Neural cell (in vitro differentiated cells): ENCODE data around the gene ASH1L. TPM values are rescaled to one million over a fixed set of nuclear protein-coding genes. Genes with fewer than 3 reads are reported as not detected.

Source experiments
- H2AFZ ChIP-seq: fragments of 200-600, 300-800 bp; sonication (generic), shearing (Covaris generic); 2 replicates; pipeline ENCODE4 v1.6.0; 2014; ENCODE audit warnings: low read depth, mild to moderate bottlenecking, antibody characterized with exemption, low read length, moderate library complexity
- H3F3A ChIP-seq: fragments of 200-600 bp; shearing (Covaris generic); 2 replicates; pipeline ENCODE4 v1.6.1; 2016; ENCODE audit warnings: mild to moderate bottlenecking, moderate library complexity, mixed read lengths, antibody characterized with exemption, low read length; ENCODE audit not compliant: insufficient read depth, poor library complexity, severe bottlenecking
- H3K27ac ChIP-seq: fragments of 200-600, 300-800 bp; sonication (generic), shearing (Covaris generic); 2 replicates; pipeline ENCODE4 v1.5.1; 2014; ENCODE audit warnings: mild to moderate bottlenecking, low read length, moderate library complexity
- H3K27me3 ChIP-seq: fragments of 300-800, 200-600 bp; sonication (generic), shearing (Covaris generic); 2 replicates; pipeline ENCODE4 v1.6.0; 2014; ENCODE audit warnings: mild to moderate bottlenecking, low read depth, low read length, moderate library complexity; ENCODE audit not compliant: insufficient read depth
- H3K36me3 ChIP-seq: fragments of 300-800, 200-600 bp; sonication (generic), shearing (Covaris generic); 2 replicates; pipeline ENCODE4 v1.5.1; 2014; ENCODE audit warnings: mild to moderate bottlenecking, antibody characterized with exemption, low read length, moderate library complexity; ENCODE audit not compliant: insufficient read depth
- H3K4me2 ChIP-seq: fragments of 300-800, 200-600 bp; sonication (generic), shearing (Covaris generic); 2 replicates; pipeline ENCODE4 v1.6.0; 2014; ENCODE audit warnings: mild to moderate bottlenecking, low read length
- H3K4me3 ChIP-seq: fragments of 300-800, 200-600 bp; sonication (generic), shearing (Covaris generic); 2 replicates; pipeline ENCODE4 v1.5.1; 2014; ENCODE audit warnings: mild to moderate bottlenecking, low read length, moderate library complexity
- H3K79me2 ChIP-seq: fragments of 200-600 bp; shearing (Covaris generic); replicated peaks from 2 replicates; pipeline ENCODE4 v1.6.0; 2014; ENCODE audit warnings: mild to moderate bottlenecking, low read length, moderate library complexity; ENCODE audit not compliant: insufficient read depth
- H3K9ac ChIP-seq: fragments of 300-800, 200-600 bp; sonication (generic), shearing (Covaris generic); 2 replicates; pipeline ENCODE4 v1.6.1; 2016; ENCODE audit warnings: mild to moderate bottlenecking, low read length, mixed read lengths
- H3K9me2 ChIP-seq: fragments of 200-600 bp; shearing (Covaris generic); 2 replicates; pipeline ENCODE4 v1.6.1; 2016; ENCODE audit warnings: mild to moderate bottlenecking, low read length, mixed read lengths; ENCODE audit not compliant: insufficient read depth
- H3K9me3 ChIP-seq: fragments of 200-600, 300-800 bp; sonication (generic), shearing (Covaris generic); 2 replicates; pipeline ENCODE4 v1.6.1; 2016; ENCODE audit warnings: mild to moderate bottlenecking, mixed run types, low read length, moderate library complexity, mixed read lengths
- H4K20me1 ChIP-seq: fragments of 200-600 bp; shearing (Covaris generic); 2 replicates; pipeline ENCODE4 v1.6.1; 2016; ENCODE audit warnings: mild to moderate bottlenecking, mixed run types; ENCODE audit not compliant: insufficient read depth
- EP300 ChIP-seq: fragments of 450-650 bp; conservative IDR thresholded peaks from 2 replicates; pipeline ENCODE4 v1.6.1; 2014; ENCODE audit warnings: antibody characterized with exemption, mild to moderate bottlenecking, moderate library complexity; ENCODE audit not compliant: poor library complexity, severe bottlenecking
- EZH2 ChIP-seq: fragments of 200-600, 300-800 bp; shearing (Covaris generic), sonication (generic); IDR thresholded peaks from 2 replicates; pipeline ENCODE4 v1.6.1; 2014; ENCODE audit warnings: antibody characterized with exemption, low read length, borderline replicate concordance, mild to moderate bottlenecking; ENCODE audit not compliant: insufficient read depth, poor library complexity, severe bottlenecking
- MXI1 ChIP-seq: fragments of 450-650 bp; conservative IDR thresholded peaks from 2 replicates; pipeline ENCODE4 v1.6.1; 2014; ENCODE audit warnings: antibody characterized with exemption, mild to moderate bottlenecking; ENCODE audit not compliant: poor library complexity, severe bottlenecking
- POLR2AphosphoS5 ChIP-seq: IDR thresholded peaks from 2 replicates; pipeline ENCODE4 v1.6.1; 2012
- RAD21 ChIP-seq: fragments of 450-650 bp; conservative IDR thresholded peaks from 2 replicates; pipeline ENCODE4 v1.6.1; 2014; ENCODE audit warnings: antibody characterized with exemption, mild to moderate bottlenecking, moderate library complexity
- SMC3 ChIP-seq: fragments of 450-650 bp; conservative IDR thresholded peaks from 2 replicates; pipeline ENCODE4 v1.6.1; 2014; ENCODE audit warnings: antibody characterized with exemption, mild to moderate bottlenecking, moderate library complexity; ENCODE audit not compliant: poor library complexity
- TAF1 ChIP-seq: IDR thresholded peaks from 2 replicates; pipeline ENCODE4 v1.6.1; 2012; ENCODE audit warnings: low read depth
- polyA plus RNA-seq: library from polyadenylated mRNA; depleted of rRNA; stranded (reverse); fragments of >200 nt; gene quantifications from 2 replicates; pipeline ENCODE4 v1.2.3, GENCODE V29; 2014
- TF ChIP-seq, protein P1 (sequence below): fragments of 450-650 bp; IDR thresholded peaks from 2 replicates; pipeline ENCODE4 v1.5.1; 2014; ENCODE audit warnings: antibody characterized with exemption, mild to moderate bottlenecking, moderate library complexity; ENCODE audit not compliant: poor library complexity, severe bottlenecking
- TF ChIP-seq, protein P2 (sequence below): IDR thresholded peaks from 2 replicates; pipeline ENCODE4 v1.6.1; 2012; ENCODE audit warnings: borderline replicate concordance

ASH1L gene
- polyA plus RNA-seq, 1 donor from 2014 or later, result 16.2 TPM

DNA sequence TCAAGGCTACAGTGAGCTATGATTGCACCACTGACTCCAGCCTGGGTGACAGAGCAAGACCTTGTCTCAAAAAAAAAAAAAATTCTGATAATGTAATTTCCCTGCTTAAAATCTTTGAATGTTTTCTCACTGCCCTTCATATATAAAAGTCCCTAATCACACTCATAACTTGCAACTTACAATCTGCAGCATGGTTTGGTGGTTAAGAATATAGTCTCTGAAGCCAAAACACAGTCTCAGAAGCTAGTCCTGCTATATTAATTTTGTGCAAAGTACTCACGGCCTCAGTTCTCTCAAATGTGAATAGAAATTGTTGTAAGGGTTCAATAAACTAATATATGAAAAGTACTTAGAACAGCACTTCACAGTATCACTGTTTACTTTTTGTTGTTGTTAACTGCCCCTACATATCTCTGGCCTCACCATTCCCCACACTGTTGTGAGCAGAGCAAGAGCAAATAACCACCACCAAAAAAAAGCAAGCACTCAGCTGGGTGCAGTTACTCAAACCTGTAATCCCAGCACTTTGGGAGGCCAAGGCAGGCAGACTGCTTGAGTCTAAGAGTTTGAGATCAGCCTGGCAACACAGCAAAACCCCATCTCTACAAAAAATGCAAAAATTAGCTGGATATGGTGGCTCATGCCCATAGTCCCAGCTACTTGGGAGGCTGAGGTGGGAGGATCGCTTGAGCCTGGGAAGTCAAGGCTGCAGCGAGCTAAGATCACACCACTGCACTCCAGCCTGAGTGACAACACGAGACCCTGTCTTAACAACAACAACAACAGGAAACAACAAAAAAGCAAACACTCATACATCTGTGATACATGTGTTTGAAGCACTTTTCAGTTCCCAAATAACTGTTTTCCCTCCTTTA lies 22.4 kb downstream of the ASH1L start:
- Histone ChIP-seq H4K20me1 (peaks cover 3% of the 10 kb centered on the region), H2AFZ (no peak overlapping the region), H3K27me3 (no peaks in the 10 kb centered on the region), H3K9me3 (no peaks in the 10 kb centered on the region), H3K79me2 (peaks cover 62% of the 10 kb centered on the region), H3K36me3 (no peaks in the 10 kb centered on the region), H3F3A (no peaks in the 10 kb centered on the region), H3K9ac (no peak overlapping the region), H3K4me3 (no peak overlapping the region), H3K27ac (no peak overlapping the region), H3K9me2 (no peaks in the 10 kb centered on the region), H3K4me2 (no peak overlapping the region)
- TF ChIP-seq, protein P1, sequence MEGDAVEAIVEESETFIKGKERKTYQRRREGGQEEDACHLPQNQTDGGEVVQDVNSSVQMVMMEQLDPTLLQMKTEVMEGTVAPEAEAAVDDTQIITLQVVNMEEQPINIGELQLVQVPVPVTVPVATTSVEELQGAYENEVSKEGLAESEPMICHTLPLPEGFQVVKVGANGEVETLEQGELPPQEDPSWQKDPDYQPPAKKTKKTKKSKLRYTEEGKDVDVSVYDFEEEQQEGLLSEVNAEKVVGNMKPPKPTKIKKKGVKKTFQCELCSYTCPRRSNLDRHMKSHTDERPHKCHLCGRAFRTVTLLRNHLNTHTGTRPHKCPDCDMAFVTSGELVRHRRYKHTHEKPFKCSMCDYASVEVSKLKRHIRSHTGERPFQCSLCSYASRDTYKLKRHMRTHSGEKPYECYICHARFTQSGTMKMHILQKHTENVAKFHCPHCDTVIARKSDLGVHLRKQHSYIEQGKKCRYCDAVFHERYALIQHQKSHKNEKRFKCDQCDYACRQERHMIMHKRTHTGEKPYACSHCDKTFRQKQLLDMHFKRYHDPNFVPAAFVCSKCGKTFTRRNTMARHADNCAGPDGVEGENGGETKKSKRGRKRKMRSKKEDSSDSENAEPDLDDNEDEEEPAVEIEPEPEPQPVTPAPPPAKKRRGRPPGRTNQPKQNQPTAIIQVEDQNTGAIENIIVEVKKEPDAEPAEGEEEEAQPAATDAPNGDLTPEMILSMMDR, result no peak

DNA sequence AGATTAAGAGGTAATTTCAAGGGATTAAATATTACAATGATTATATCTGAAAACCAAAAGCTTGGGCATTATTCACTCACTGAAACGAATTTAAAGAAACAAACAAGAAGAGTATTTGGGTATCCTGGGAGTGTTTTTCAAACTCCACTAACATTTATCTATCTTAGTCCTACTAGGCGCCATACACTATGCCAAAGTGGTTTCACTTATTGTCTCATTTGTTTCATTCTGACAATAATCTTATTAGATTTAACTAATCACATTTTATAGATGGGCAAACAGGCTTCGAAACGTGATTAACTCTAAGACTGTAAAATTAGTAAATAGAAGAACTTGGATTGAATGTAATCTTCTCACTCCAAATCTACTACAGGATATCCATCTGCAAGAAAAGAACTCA lies 25.4 kb downstream of the ASH1L start:
- Histone ChIP-seq H3K4me2 (no peak overlapping the region), H3K9me3 (no peaks in the 10 kb centered on the region), H3K9ac (no peak overlapping the region), H4K20me1 (peaks cover 3% of the 10 kb centered on the region), H3K4me3 (no peak overlapping the region), H3K27ac (no peak overlapping the region), H3K36me3 (no peaks in the 10 kb centered on the region), H2AFZ (no peak overlapping the region), H3F3A (no peaks in the 10 kb centered on the region), H3K27me3 (no peaks in the 10 kb centered on the region), H3K79me2 (peaks cover 68% of the 10 kb centered on the region), H3K9me2 (no peaks in the 10 kb centered on the region)
- TF ChIP-seq MXI1, result no peak
- no peak for TF ChIP-seq SMC3
- TF ChIP-seq EZH2, result no peak
- TF ChIP-seq, protein P2, sequence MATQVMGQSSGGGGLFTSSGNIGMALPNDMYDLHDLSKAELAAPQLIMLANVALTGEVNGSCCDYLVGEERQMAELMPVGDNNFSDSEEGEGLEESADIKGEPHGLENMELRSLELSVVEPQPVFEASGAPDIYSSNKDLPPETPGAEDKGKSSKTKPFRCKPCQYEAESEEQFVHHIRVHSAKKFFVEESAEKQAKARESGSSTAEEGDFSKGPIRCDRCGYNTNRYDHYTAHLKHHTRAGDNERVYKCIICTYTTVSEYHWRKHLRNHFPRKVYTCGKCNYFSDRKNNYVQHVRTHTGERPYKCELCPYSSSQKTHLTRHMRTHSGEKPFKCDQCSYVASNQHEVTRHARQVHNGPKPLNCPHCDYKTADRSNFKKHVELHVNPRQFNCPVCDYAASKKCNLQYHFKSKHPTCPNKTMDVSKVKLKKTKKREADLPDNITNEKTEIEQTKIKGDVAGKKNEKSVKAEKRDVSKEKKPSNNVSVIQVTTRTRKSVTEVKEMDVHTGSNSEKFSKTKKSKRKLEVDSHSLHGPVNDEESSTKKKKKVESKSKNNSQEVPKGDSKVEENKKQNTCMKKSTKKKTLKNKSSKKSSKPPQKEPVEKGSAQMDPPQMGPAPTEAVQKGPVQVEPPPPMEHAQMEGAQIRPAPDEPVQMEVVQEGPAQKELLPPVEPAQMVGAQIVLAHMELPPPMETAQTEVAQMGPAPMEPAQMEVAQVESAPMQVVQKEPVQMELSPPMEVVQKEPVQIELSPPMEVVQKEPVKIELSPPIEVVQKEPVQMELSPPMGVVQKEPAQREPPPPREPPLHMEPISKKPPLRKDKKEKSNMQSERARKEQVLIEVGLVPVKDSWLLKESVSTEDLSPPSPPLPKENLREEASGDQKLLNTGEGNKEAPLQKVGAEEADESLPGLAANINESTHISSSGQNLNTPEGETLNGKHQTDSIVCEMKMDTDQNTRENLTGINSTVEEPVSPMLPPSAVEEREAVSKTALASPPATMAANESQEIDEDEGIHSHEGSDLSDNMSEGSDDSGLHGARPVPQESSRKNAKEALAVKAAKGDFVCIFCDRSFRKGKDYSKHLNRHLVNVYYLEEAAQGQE, result no peak
- TF ChIP-seq, protein P1, result no peak
- TF ChIP-seq EP300, result no peak
- TF ChIP-seq TAF1, result no peak
- TF ChIP-seq POLR2AphosphoS5, result no peak
- TF ChIP-seq RAD21, result no peak
